ENCODE results near the gene RBM34.
A peak's percentile ranks its signal among the peaks of the same experiment; 100 is the strongest.

RBM34 gene

GRCh38 chr1:235151033-235151432 lies 10.0 kb downstream of the RBM34 start:
- DNase-seq, result no peak

- no peak for DNase-seq
Observed at GRCh38 chr1:235149824-235150223, 11.2 kb downstream of the RBM34 start.

GRCh38 chr1:235147269-235147668 lies 13.8 kb downstream of the RBM34 start:
- DNase-seq, result no peak

GRCh38 chr1:235145639-235146038 lies 15.4 kb downstream of the RBM34 start:
- DNase-seq, result no peak

GRCh38 chr1:235142991-235143390 lies 18.1 kb downstream of the RBM34 start:
- no peak for DNase-seq

GRCh38 chr1:235139315-235139714 lies 21.7 kb downstream of the RBM34 start:
- DNase-seq, result no peak

- no peak for DNase-seq
Observed at GRCh38 chr1:235138821-235139220, 22.2 kb downstream of the RBM34 start.

GRCh38 chr1:235136111-235136510 lies 24.9 kb downstream of the RBM34 start:
- no peak for DNase-seq

GRCh38 chr1:235134171-235134570 lies 26.9 kb downstream of the RBM34 start:
- DNase-seq, result no peak

GRCh38 chr1:235133086-235133485 lies 28.0 kb downstream of the RBM34 start:
- DNase-seq, result no peak

- DNase-seq, result no peak
Observed at GRCh38 chr1:235131961-235132360, 29.1 kb downstream of the RBM34 start.

GRCh38 chr1:235130766-235131270 lies 30.2 kb downstream of the RBM34 start:
- DNase-seq, result no peak

GRCh38 chr1:235129774-235130570 lies 31.1 kb downstream of the RBM34 start:
- no peak for DNase-seq

GRCh38 chr1:235128456-235129328 lies 32.4 kb downstream of the RBM34 start, which contains the start of gene TOMM20:
Gene TOMM20, minus strand, starts transcription at chr1:235128837. Its CDS starts 122 bp downstream, at chr1:235128715.
- peak; percentile 97 for DNase-seq

- DNase-seq, result no peak
Observed at GRCh38 chr1:235127732-235128455, 33.2 kb downstream of the RBM34 start.

GRCh38 chr1:235127203-235127602 lies 33.8 kb downstream of the RBM34 start:
- no peak for DNase-seq

- DNase-seq, result no peak
Observed at GRCh38 chr1:235124665-235125064, 36.4 kb downstream of the RBM34 start.

- DNase-seq, result no peak
Observed at GRCh38 chr1:235124111-235124510, 36.9 kb downstream of the RBM34 start.

GRCh38 chr1:235122348-235122747 lies 38.7 kb downstream of the RBM34 start:
- no peak for DNase-seq

- no peak for DNase-seq
Observed at GRCh38 chr1:235113183-235113917, 47.7 kb downstream of the RBM34 start.

- DNase-seq, result no peak
Observed at GRCh38 chr1:235112297-235113182, 48.5 kb downstream of the RBM34 start.

Data from right forelimb (tissue), 1 donor.